Thyroid gland (tissue), 4 donors: ENCODE data around the gene ATAD2B. TPM values are rescaled to one million over a fixed set of nuclear protein-coding genes. Genes with fewer than 3 reads are reported as not detected.

Source experiments
- DNase-seq, 2 donors: peaks; one replicate each; pipeline ENCODE4 v3.0.0-alpha.2; 2019
- H3K27ac ChIP-seq, 3 donors: fragments of 200-600 bp; sonication (generic); 1 replicate in 2 of 3; 2 replicates in 1 of 3; pipeline ENCODE4 v1.5.1; 2016 to 2019; ENCODE audit warnings: mild to moderate bottlenecking in 1 of 3, moderate library complexity in 1 of 3
- H3K27me3 ChIP-seq: fragments of 200-600 bp; sonication (generic); one replicate; pipeline ENCODE4 v1.5.1; 2019
- H3K36me3 ChIP-seq, 2 donors: fragments of 200-600 bp; sonication (generic); one replicate each; pipeline ENCODE4 v1.5.1; 2016 to 2019
- H3K4me1 ChIP-seq, 2 donors: fragments of 200-600 bp; sonication (generic); one replicate each; pipeline ENCODE4 v1.5.1; 2017 to 2019
- H3K4me3 ChIP-seq, 3 donors: fragments of 200-600 bp; sonication (generic); replicated peaks in 1 of 3; 1 replicate in 2 of 3; 2 replicates in 1 of 3; pipeline ENCODE4 v1.5.1; 2016; ENCODE audit warnings: mild to moderate bottlenecking in 1 of 3
- H3K9me3 ChIP-seq: fragments of 200-600 bp; sonication (generic); one replicate; pipeline ENCODE4 v1.5.1; 2017
- CTCF ChIP-seq, 6 experiments: fragments of 200-600 bp in 3 of 6; fragments of 450-650 bp in 3 of 6; sonication (generic) in 3 of 6; IDR thresholded peaks; one replicate each; pipeline ENCODE4 v1.5.1; 2016 to 2019; ENCODE audit warnings: antibody characterized with exemption in 6 of 6, mild to moderate bottlenecking in 2 of 6, inconsistent platforms in 1 of 6, moderate library complexity in 1 of 6
- POLR2A ChIP-seq, 2 donors: fragments of 450-650 bp; IDR thresholded peaks; one replicate each; pipeline ENCODE4 v1.6.1; 2017; ENCODE audit warnings: antibody characterized with exemption in 2 of 2, mild to moderate bottlenecking in 2 of 2, moderate library complexity in 1 of 2
- WGBS, 2 donors: methylation state at CpG; one replicate each; pipeline ENCODE4 v1.1.5; 2017; 5-methylcytosine and 5-hydroxymethylcytosine counted together
- intact Hi-C: fragments of 100-400 bp; cut with DNase I; formaldehyde crosslinking; loops from one replicate; pipeline ENCODE4 v1.15.1; 2023
- total RNA-seq, 4 donors: library from RNA; depleted of rRNA; stranded (reverse); fragments of >200 nt; gene quantifications; one replicate each; pipeline ENCODE4 v1.2.3, GENCODE V29; 2016

The ATAD2B gene
- total RNA-seq, 4 donors from 2014 or later, result 32.8 to 49.3 (median 37.3) TPM

GRCh38 chr2:23756593-23757292 lies 170.2 kb downstream of the ATAD2B start:
- Histone ChIP-seq H3K36me3 (peaks cover 0 to 5% of the 10 kb centered on the region in 2 donors), H3K4me3 (no peak overlapping the region), H3K9me3 (no peaks in the 10 kb centered on the region), H3K27ac (no peak overlapping the region), H3K27me3 (no peaks in the 10 kb centered on the region), H3K4me1 (no peaks in the 10 kb centered on the region)
- WGBS, 2 donors, result 94% methylated on average over 7 of the region's 7 CpGs
- DNase-seq, result no peak
- no peak for TF ChIP-seq CTCF (IDR thresholded peaks at IDR 0.05)
- no peak for TF ChIP-seq POLR2A (IDR thresholded peaks at IDR 0.05)
- intact Hi-C loops, result no loop called here

GRCh38 chr2:23754970-23755369 lies 172.0 kb downstream of the ATAD2B start:
- TF ChIP-seq CTCF (IDR thresholded peaks at IDR 0.05) (no peak), POLR2A (IDR thresholded peaks at IDR 0.05) (no peak)
- no peaks in the 10 kb centered on the region for H3K9me3 ChIP-seq
- H3K36me3 ChIP-seq, result peaks cover 6 to 8% of the 10 kb centered on the region in 2 donors
- H3K4me1 ChIP-seq, result no peaks in the 10 kb centered on the region
- intact Hi-C loops, result no loop called here
- no peak overlapping the region for H3K4me3 ChIP-seq
- no peak for DNase-seq
- no peak overlapping the region for H3K27ac ChIP-seq
- no peaks in the 10 kb centered on the region for H3K27me3 ChIP-seq

GRCh38 chr2:23753291-23754010 lies 173.5 kb downstream of the ATAD2B start:
- intact Hi-C loops, result no loop called here
- Histone ChIP-seq H3K4me3 (no peak overlapping the region), H3K27ac (no peak overlapping the region), H3K36me3 (peaks cover 6 to 8% of the 10 kb centered on the region in 2 donors), H3K27me3 (no peaks in the 10 kb centered on the region), H3K4me1 (no peaks in the 10 kb centered on the region), H3K9me3 (no peaks in the 10 kb centered on the region)
- DNase-seq, result no peak
- WGBS, 2 donors, result 96 to 97% methylated on average over 4 of the region's 4 CpGs
- TF ChIP-seq POLR2A (IDR thresholded peaks at IDR 0.05), result no peak
- TF ChIP-seq CTCF (IDR thresholded peaks at IDR 0.05), result no peak

GRCh38 chr2:23751747-23752265 lies 175.1 kb downstream of the ATAD2B start:
- Histone ChIP-seq H3K27ac (no peak overlapping the region), H3K27me3 (no peaks in the 10 kb centered on the region), H3K4me3 (no peak overlapping the region), H3K4me1 (no peaks in the 10 kb centered on the region), H3K9me3 (no peaks in the 10 kb centered on the region), H3K36me3 (peaks cover 6 to 8% of the 10 kb centered on the region in 2 donors)
- no peak for DNase-seq
- intact Hi-C loops, result no loop called here
- 97 to 99% methylated on average over 2 of the region's 2 CpGs for WGBS, 2 donors
- no peak for TF ChIP-seq POLR2A (IDR thresholded peaks at IDR 0.05)
- TF ChIP-seq CTCF (IDR thresholded peaks at IDR 0.05), result no peak
